GM21526 (cell line): ENCODE measurements around the gene CLNK.
"Not testable (repeated sequence)": the region's sequence is repeated elsewhere in the genome, so short reads cannot be mapped to it uniquely, and the experiment has no call there.

Experiments
- ATAC-seq: cut with Tn5 transposase; IDR thresholded peaks from one replicate; pipeline ENCODE4 v1.9.1; 2021; ENCODE audit warnings: moderate library complexity; ENCODE audit not compliant: unreplicated experiment, low FRiP score

Gene CLNK

GRCh38 chr4:10619220-10619619 lies 65.3 kb downstream of the CLNK start:
- ATAC-seq, result no peak

DNA sequence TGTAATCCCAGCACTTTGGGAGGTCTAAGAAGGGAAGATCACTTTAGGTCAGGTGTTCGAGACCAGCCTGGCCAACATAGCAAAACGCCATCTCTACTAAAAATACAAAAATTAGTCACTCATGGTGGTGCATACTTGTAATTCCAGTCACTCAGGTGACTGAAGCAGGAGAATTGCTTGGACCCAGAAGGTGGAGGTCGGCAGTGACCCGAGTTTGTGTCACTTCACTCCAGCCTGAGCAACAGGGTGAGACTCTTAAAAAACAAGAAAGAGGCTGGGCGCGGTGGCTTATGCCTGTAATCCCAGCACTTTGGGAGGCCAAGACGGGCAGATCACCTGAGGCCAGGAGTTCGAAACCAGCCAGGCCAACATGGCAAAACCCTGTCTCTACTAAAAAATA lies 69.6 kb downstream of the CLNK start:
- ATAC-seq, result not testable (repeated sequence)

GRCh38 chr4:10613926-10614478 lies 70.6 kb downstream of the CLNK start:
- no peak for ATAC-seq

DNA sequence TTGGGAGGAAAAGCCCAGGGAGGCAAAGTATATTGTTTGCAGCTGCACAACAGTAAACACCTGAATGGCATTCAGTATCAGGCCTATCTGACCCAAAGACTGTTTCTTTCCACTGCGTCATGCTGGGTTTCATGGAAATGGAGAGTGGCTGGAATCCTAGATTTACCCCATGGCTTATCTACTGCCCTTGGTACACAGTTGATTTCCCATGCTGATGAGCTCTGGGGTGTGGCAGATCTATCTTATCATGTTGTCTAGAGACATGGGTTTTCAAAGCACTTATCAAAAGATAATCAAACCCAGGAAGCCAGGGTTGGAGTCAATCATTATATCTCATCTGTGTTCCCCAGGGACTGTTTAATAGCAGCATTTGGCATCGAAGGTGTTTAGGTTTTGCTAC lies 72.1 kb downstream of the CLNK start:
- no peak for ATAC-seq

DNA sequence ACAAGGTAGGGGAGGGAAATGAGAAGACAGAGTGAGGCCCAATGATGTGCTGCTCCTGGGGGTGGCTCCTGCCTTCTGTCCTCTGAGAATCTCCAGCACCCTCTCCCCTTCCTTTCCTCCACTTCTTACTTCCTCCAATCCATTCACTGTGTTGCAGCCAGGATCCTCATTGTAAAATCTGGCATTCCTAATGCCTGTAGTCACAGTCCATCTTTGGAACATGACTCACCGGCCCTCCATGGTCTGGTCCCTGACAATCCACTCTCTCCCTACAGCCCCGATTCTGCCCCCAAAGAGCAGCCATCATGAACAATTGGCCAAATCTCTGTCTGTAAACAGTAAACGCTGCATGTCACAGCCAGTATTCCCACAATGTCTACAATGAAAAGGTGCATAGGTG lies 72.9 kb downstream of the CLNK start:
- ATAC-seq, result no peak

GRCh38 chr4:10608501-10609219 lies 75.9 kb downstream of the CLNK start:
- ATAC-seq, result no peak

GRCh38 chr4:10607206-10607605 lies 77.4 kb downstream of the CLNK start:
- ATAC-seq, result no peak

DNA sequence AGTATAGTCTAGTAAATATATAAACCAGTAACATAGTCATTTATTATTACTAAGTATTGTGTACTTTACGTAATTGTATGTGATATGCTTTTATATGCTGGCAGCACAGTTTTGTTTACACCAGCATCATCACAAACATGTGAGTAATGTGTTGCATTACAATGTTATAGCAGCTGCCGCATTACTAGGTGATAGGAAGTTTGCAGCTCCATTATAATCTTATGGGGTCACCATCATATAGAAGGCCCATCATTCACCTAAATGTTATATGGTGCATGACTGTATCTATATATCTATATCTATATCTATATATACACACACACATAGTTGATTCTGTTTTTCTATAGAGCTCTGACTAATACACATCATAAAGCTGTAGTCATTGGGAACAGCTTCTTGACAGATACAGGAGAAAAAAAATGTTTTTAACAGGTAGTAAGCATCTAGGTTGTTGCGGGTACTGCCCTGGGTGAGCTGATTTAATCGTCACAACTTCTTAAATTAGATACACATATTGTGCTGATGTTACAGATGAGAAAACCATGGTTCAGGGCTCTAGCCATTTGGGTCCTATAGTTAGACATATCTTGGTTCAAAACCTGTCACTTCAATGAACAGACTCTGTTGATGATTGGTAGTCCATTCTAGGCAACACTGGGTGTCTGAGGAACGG lies 77.9 kb downstream of the CLNK start:
- ATAC-seq, result no peak

DNA sequence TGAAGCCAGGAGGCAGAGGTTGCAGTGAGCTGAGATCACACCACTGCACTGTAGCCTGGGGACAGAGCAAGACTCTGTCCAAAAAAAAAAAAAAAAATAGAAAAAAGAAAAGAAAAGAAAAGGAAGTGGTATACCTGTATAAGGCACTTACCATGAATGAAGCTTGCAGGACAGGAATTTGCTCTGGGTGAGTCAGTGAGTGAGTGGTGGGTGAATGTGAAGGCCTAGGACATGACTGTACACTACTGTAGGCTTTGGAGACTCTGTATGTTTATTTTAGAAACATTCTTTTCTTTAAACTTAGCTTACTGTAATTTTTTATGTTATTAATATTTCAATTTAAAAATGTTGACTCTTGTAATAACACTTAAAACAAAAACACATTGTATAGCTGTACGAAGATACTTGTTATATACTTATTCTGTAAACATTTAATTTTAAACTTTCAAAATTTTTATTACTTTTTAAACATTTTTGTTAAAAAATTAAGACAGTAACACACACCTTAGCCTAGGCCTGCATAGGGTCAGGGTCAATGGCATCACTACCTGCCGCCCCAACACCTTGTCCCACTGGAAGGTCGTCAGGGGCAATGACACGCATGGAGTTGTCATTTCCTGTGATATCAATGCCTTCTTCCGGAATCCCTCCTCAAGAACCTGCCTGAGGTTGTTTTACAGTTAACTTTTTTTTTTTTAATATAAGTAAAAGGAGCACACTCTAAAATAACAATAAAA lies 78.7 kb downstream of the CLNK start:
- ATAC-seq, result no peak

DNA sequence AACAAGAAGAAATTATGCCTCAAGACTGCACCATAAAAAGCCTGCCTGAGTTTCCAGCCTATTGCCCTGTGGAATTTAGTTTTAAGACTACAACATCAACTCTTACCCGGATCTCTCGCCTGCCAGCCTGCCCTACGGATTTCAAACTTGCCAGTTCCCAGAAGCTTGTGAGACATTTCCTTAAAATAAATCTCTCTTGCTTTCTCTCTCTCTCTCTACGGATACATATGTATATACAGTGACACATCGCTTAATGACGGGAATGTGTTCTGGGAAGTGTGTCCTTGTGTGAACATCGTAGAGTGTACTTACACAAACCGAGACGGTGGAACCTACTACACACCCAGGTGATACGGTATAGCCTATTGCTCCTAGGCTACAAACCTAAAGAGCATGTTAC lies 79.5 kb downstream of the CLNK start:
- ATAC-seq, result no peak

DNA sequence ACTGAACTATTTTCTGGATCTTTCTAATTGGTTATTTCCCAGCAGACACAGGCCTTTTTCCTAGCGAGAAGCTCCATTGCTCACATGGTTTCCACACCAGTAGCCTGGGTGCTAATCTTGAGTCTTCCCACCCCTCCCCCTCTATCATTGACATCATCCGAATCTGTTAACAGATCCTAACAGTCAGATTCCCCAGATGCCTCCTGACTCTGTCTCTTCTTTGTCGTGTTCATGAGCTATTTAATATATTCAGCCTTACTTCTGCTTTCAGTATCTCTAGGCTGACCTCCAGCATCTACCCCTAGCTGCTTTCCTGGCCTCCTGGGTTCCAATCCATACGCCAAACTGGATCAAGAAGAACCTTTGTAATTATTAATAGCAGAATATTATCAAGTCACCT lies 85.0 kb downstream of the CLNK start:
- no peak for ATAC-seq

- no peak for ATAC-seq
Observed at GRCh38 chr4:10598829-10599228, 85.7 kb downstream of the CLNK start.

DNA sequence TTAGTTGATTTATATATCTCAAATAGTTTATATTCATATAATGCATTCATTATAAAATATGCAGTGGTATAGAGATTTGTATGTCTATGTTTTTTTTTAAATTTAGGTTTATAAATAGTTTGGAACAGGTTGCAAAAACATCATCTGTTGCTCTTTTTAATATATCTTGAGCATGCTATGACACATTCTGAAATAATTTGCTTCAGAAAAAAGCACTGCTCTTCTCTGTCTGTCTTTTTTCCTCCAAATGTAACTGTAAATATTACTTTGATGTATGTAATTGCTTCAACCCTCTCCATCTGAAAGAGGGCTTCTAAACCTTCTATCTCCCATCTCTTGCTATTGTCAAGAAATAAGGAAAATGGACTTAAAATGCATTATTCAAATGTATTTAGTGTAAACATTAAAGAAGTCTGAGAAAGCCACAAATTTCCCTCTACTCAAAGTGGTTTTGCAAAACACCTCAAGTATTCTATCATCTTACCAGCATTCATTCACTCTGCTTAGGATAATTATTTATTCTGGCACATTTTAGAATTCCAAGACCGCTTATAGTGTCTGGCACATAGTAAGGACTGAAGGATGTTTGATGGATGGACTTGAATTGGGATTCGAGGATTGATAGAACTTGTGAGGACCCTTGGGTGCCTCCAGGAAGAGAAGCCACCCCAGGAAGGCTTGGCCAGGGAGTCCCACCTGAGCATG lies 87.8 kb downstream of the CLNK start:
- no peak for ATAC-seq

GRCh38 chr4:10593130-10593529 lies 91.4 kb downstream of the CLNK start:
- no peak for ATAC-seq

DNA sequence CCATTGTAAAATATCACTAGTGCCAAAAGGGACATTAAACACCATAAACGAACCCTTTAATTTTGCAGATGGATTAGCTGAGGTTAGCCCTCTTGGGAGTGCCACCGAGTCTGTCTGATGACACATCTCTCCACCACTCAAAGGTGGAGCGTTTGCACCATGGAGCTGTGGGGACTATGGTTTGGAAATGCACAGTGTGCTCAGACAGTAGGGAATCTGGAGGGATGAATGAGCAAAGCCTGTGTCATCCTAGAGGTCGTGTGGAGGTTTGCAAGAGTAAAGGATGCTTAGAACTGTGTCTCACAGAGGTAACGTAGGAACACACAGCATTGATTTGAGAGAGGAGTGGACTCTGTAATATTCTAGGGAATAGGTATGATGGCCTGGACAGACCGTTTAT lies 93.7 kb downstream of the CLNK start:
- no peak for ATAC-seq

- no peak for ATAC-seq
Observed at GRCh38 chr4:10589799-10590198, 94.8 kb downstream of the CLNK start.

- no peak for ATAC-seq
Observed at GRCh38 chr4:10589321-10589720, 95.2 kb downstream of the CLNK start.

DNA sequence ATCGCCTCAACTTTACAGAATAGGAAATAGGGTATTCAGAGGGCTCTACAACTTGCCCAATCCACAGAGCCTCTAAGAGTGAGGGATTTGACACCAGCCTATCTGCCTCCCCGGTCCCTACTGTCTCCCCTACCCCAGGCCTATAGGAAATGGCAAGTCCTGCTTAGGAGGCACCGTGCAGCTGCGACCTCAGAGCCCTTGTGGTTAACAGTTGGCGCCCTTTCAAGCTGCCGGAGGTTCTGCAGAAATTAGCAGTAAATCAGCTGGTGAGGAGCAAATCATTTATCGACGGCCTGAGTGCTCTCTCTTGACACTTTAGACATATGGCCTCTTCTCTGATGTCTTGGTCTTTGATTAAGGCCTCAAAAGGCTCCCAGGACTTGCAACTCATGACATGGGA lies 96.9 kb downstream of the CLNK start:
- no peak for ATAC-seq

- ATAC-seq, result no peak
Observed at GRCh38 chr4:10587296-10587695, 97.3 kb downstream of the CLNK start.

- peak; percentile 75 for ATAC-seq
Observed at GRCh38 chr4:10584042-10584441, 100.5 kb downstream of the CLNK start.

DNA sequence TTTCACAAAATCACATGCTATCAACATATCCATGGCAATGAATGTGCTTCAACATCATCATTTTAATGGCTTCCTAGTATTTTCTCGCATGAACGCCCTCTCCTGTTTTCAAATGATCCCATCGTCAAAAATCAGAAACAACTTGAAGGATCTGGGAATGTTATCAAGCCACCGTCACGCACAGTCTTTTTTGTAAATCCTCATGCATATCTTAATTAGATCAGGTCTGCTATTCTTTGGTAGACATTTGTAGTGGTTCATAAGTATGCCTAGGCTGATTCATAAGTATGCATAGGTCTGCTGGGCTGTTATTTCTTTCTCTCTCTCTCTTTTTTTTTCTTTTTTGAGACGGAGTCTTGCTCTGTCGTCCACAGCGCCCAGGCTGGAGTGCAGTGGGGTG lies 101.6 kb downstream of the CLNK start:
- no peak for ATAC-seq
